ENCODE data around the gene ZP4. TPM values are rescaled to one million over a fixed set of nuclear protein-coding genes. Genes with fewer than 3 reads are reported as not detected.

Gene ZP4
- total and polyA plus RNA-seq, 9 of the 15 experiments (the other 6 are each of a cell fraction or from before 2014, with no cell fraction given), result not detected

- no peak for TF ChIP-seq HINFP (tag; conservative IDR thresholded peaks at IDR 0.05; ENCODE audit: low read depth)
- TF ChIP-seq FOXP1 (CRISPR knock-in tag; IDR thresholded peaks at IDR 0.05), result no peak
- no peak for TF ChIP-seq DNMT1 (IDR thresholded peaks at IDR 0.05)
- no peak for TF ChIP-seq DLX4 (CRISPR knock-in tag; IDR thresholded peaks at IDR 0.05)
Observed at GRCh38 chr1:237911911-237912310, 21.2 kb upstream of the ZP4 start (continued).

- ChIA-PET CTCF (ENCODE audit: low intra/inter-chr PET ratio) (no interaction called here), POLR2A (no interaction called here)
- FAIRE-seq (no peak), ATAC-seq (no peak), DNase-seq (ENCODE audit: extremely low read depth in 1 of 4, low spot score in 3 of 4) (no peak)
- in situ Hi-C loops (cut with MboI) (no loop called here), intact Hi-C loops (cut with micrococcal nuclease) (no loop called here)
- Histone ChIP-seq H3K27ac (ENCODE audit: extremely low read depth, low read depth, low read length) (no peak overlapping the region), H3K9me1 (ENCODE audit: control insufficient read depth, insufficient read depth, low read length) (no peaks in the 10 kb centered on the region), H3K4me1 (replicated peaks in 1 of 2; ENCODE audit: control insufficient read depth in 2 of 2, insufficient read depth in 2 of 2, low read length in 2 of 2) (no peaks in the 10 kb centered on the region), H3K9me3 (replicated peaks; ENCODE audit: control insufficient read depth, insufficient read depth, low read depth, low read length) (no peaks in the 10 kb centered on the region; the same call in 1 of the 2 replicates), H3K4me2 (ENCODE audit: insufficient read depth, low read length) (no peak overlapping the region), H3K27me3 (ENCODE audit: control insufficient read depth in 2 of 2, insufficient read depth in 2 of 2, low read length in 2 of 2) (no peaks in the 10 kb centered on the region), H3K36me3 (ENCODE audit: control insufficient read depth, insufficient read depth, low read length) (no peaks in the 10 kb centered on the region), H3K4me3 (no peak overlapping the region), H3K79me2 (ENCODE audit: control insufficient read depth, insufficient read depth, low read length) (no peaks in the 10 kb centered on the region), H4K20me1 (replicated peaks; ENCODE audit: control insufficient read depth, insufficient read depth, low read length) (no peaks in the 10 kb centered on the region), H3K9ac (ENCODE audit: insufficient read depth in 1 of 2, low read depth in 2 of 2, low read length in 2 of 2) (no peak overlapping the region), H2AFZ (ENCODE audit: low read depth, low read length) (no peak overlapping the region)
- TF ChIP-seq ZNF561 (CRISPR knock-in tag; conservative IDR thresholded peaks at IDR 0.05) (no peak), ZNF197 (CRISPR knock-in tag; IDR thresholded peaks at IDR 0.05; ENCODE audit: low read depth) (no peak), FOXM1 (IDR thresholded peaks at IDR 0.05; ENCODE audit: low read depth) (no peak), FOXM1 (CRISPR knock-in tag; IDR thresholded peaks at IDR 0.05; ENCODE audit: low read depth) (no peak)
- BruUV-seq (replicated peaks), result no TSS peak
- 0% methylated on average over 2 of the region's 2 CpGs for WGBS (ENCODE audit: insufficient coverage, low coverage, missing lambda C conversion rate)
Observed at GRCh38 chr1:237910834-237911233, 20.1 kb upstream of the ZP4 start.

Measured in K562 (cell line).